ENCODE data around the gene LDHAL6B. TPM values are rescaled to one million over a fixed set of nuclear protein-coding genes. Genes with fewer than 3 reads are reported as not detected.

The LDHAL6B gene
- total RNA-seq, 1 donor from 2014 or later = not detected

GRCh38 chr15:59217876-59218498, 11.3 kb downstream of the LDHAL6B start:
- no peak for TF ChIP-seq POLR2A (IDR thresholded peaks at IDR 0.05)
- no peak for TF ChIP-seq CTCF (IDR thresholded peaks at IDR 0.05)
- no peak for TF ChIP-seq POLR2AphosphoS5 (IDR thresholded peaks at IDR 0.05; ENCODE audit: insufficient read depth in 1 of 2, low read depth in 1 of 2)
- Histone ChIP-seq H3K27ac (no peak overlapping the region), H3K27me3 (no peaks in the 10 kb centered on the region), H3K4me1 (no peaks in the 10 kb centered on the region), H3K4me3 (no peak overlapping the region), H3K9me3 (no peaks in the 10 kb centered on the region), H3K36me3 (peaks cover 0 to 8% of the 10 kb centered on the region in 2 donors)
- intact Hi-C loops (cut with DNase I) = no loop called here
- DNase-seq (ENCODE audit: extremely low spot score in 2 of 2) = no peak

DNA sequence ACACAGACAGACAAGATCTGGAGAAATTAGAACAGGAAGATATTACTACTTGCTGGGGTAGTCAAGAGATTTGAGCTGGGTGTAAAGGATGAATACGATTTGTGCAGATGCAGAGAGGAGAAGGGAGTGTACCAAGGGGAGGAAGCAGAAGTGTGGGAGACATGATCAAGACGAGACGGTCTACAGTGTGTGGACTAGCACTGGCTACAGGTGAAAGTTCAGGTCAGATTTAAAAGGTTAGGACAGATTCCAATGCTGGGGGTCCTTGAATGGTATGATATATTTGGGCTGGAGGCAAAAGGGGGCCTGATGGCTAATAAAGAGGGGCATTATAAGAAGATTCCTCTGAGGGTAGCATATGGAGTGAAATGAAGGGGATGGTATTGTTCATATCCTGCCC, 12.1 kb downstream of the LDHAL6B start:
- no peak for TF ChIP-seq POLR2A (IDR thresholded peaks at IDR 0.05)
- no peak for TF ChIP-seq POLR2AphosphoS5 (IDR thresholded peaks at IDR 0.05; ENCODE audit: insufficient read depth in 1 of 2, low read depth in 1 of 2)
- no peak for TF ChIP-seq CTCF (IDR thresholded peaks at IDR 0.05)
- H3K27ac ChIP-seq = no peak overlapping the region
- H3K27me3 ChIP-seq = no peaks in the 10 kb centered on the region
- peaks cover 0 to 8% of the 10 kb centered on the region in 2 donors for H3K36me3 ChIP-seq
- no peak overlapping the region for H3K4me3 ChIP-seq
- H3K9me3 ChIP-seq = no peaks in the 10 kb centered on the region
- intact Hi-C loops (cut with DNase I) = no loop called here
- H3K4me1 ChIP-seq = peaks cover 4% of the 10 kb centered on the region
- DNase-seq (ENCODE audit: extremely low spot score in 2 of 2) = no peak

DNA sequence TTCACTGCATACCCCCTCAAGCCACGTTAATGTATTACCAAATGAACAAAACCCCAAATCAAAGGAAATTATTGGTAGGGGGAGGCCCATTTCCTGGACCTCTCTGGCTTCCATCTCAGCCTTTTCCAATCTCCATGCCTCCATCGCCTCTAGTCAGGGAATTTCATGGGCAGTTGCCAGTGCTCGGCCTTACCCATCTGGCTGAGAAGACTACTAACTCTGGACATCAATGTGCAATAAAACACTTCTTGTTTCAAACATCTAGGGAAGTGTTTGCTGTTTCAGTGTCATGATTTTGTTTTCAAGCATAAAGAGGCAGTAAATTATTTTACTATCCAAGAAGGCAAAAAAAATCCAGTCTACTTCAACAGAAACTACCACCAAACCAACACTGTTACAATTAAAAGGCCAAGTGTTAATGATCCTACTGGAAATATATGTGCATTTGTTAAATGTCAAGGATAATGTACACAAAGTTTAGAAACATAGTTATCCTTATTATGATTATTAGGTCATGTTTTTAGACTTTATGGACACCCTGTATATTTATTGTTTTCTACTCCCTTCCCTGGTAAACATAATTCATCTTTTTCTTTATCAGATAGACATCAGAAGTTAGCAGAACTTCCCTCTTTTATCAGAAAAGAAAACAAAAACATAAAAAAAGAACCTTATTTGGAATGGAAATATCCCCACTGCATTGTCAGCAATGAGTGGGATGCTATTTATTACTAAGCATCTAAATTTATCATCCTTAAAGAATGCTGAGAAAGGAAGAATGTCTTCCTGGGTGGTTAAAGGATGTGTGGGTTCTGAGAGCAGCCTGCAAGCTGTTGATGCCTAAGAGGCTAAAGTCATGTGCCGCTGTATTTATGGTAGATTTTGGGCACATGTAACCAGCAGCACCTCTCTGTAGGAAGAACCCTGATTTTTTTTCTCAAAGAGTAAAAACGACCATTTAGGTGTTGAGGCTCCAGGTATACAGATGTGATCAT, 15.2 kb downstream of the LDHAL6B start:
- Histone ChIP-seq H3K4me3 (no peak overlapping the region), H3K4me1 (peaks cover 13% of the 10 kb centered on the region), H3K27me3 (no peaks in the 10 kb centered on the region), H3K27ac (peak overlapping the region; percentile 59), H3K36me3 (peaks cover 0 to 8% of the 10 kb centered on the region in 2 donors), H3K9me3 (no peaks in the 10 kb centered on the region)
- intact Hi-C loops (cut with DNase I) = no loop called here
- no peak for TF ChIP-seq POLR2A (IDR thresholded peaks at IDR 0.05)
- peak in 1 of 2 donors; percentile 59 for TF ChIP-seq POLR2AphosphoS5 (IDR thresholded peaks at IDR 0.05; ENCODE audit: insufficient read depth in 1 of 2, low read depth in 1 of 2)
- TF ChIP-seq CTCF (IDR thresholded peaks at IDR 0.05) = no peak
- peak in 1 of 2 donors; percentile 78 for DNase-seq (ENCODE audit: extremely low spot score in 2 of 2)

DNA sequence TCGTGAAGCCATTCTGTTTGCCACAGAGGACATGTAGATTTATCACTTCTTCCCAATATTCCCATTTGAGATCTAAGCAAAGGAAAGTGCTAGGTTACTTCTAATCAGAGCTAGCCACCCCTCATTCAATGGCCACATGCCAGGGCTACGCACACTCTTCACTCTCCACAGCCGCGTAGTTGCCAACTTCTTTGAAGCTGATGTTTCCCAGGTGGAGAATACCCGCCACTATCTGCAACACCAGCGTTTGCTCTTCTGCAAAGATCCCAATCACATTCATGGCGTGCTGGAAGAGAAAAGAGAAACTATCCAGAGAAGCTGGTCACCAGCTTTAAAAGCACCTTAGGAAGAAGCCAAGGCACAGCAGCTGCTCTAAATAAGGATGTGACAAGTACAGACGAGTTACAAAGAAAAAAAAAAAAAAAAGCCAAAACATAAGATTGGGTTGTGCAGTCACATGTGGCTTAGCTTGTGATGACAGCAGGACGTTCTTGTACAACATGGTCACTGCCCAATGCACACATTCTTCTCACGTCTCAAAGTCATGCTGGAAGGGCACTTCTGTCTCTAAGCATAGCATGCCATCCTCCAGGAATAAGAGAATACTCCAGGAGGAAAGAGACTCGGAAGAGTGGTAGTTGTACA, 16.4 kb downstream of the LDHAL6B start:
- peaks cover 0 to 4% of the 10 kb centered on the region in 2 donors for H3K36me3 ChIP-seq
- intact Hi-C loops (cut with DNase I) = no loop called here
- H3K4me3 ChIP-seq = no peak overlapping the region
- TF ChIP-seq POLR2AphosphoS5 (IDR thresholded peaks at IDR 0.05; ENCODE audit: insufficient read depth in 1 of 2, low read depth in 1 of 2) = no peak
- no peak for TF ChIP-seq CTCF (IDR thresholded peaks at IDR 0.05)
- H3K9me3 ChIP-seq = no peaks in the 10 kb centered on the region
- DNase-seq (ENCODE audit: extremely low spot score in 2 of 2) = peak in 1 of 2 donors; percentile 52
- H3K27ac ChIP-seq = peak overlapping the region; percentile 59
- H3K27me3 ChIP-seq = no peaks in the 10 kb centered on the region
- peaks cover 13% of the 10 kb centered on the region for H3K4me1 ChIP-seq

Measured in vagina (tissue), 2 donors.